IMR-90 (cell line): ENCODE results near the gene LRRC8C. TPM values are rescaled to one million over a fixed set of nuclear protein-coding genes. Genes with fewer than 3 reads are reported as not detected.

ENCODE experiments used
- ATAC-seq: fragments of 200-7000 bp; cut with Tn5 transposase; 2 replicates; pipeline ENCODE4 v1.9.1; 2020; ENCODE audit warnings: low read depth, mild to moderate bottlenecking, moderate library complexity
- BruUV-seq: library from RNA; stranded (reverse); fragments of 400-500 nt; replicated peaks from 2 replicates; lab custom pipeline; 2021; lab: Mats Ljungman, UMichigan
- CTCF ChIA-PET: fragments of 300-600 bp; formaldehyde crosslinking; extraction: SDS; loops from one replicate; lab custom pipeline; 2021; ENCODE audit warnings: antibody characterized with exemption; lab: Yijun Ruan, JAX
- POLR2A ChIA-PET: fragments of 300-600 bp; sonication (Branson Sonifier 250); formaldehyde crosslinking; loops from one replicate; lab custom pipeline; 2022; ENCODE audit warnings: antibody characterized with exemption; ENCODE audit not compliant: unreplicated experiment; lab: Charles Lee
- DNase-seq: peaks from one replicate; pipeline ENCODE4 v3.0.0; 2013
- H2AFZ ChIP-seq: replicated peaks from 2 replicates; pipeline ENCODE3; 2013; ENCODE audit warnings: low read length, mild to moderate bottlenecking; ENCODE audit not compliant: poor library complexity
- H2AK5ac ChIP-seq: 2 replicates; pipeline ENCODE4 v1.6.1; 2013; ENCODE audit warnings: low read depth, low read length, inconsistent platforms
- H2AK9ac ChIP-seq: replicated peaks from 2 replicates; pipeline ENCODE3; 2013; ENCODE audit warnings: mild to moderate bottlenecking, low read depth, low read length, moderate library complexity; ENCODE audit not compliant: poor library complexity
- H2BK120ac ChIP-seq: 2 replicates; pipeline ENCODE4 v1.6.1; 2013; ENCODE audit warnings: low read depth, low read length, inconsistent platforms
- H2BK15ac ChIP-seq: 3 replicates; pipeline ENCODE4 v1.6.1; 2013; ENCODE audit warnings: low read depth, low read length, inconsistent platforms
- H2BK20ac ChIP-seq: 2 replicates; pipeline ENCODE4 v1.6.1; 2013; ENCODE audit warnings: low read depth, mild to moderate bottlenecking, inconsistent platforms, low read length, moderate library complexity
- H2BK5ac ChIP-seq: 2 replicates; pipeline ENCODE4 v1.6.1; 2013; ENCODE audit warnings: mild to moderate bottlenecking, low read depth, low read length, inconsistent platforms; ENCODE audit not compliant: poor library complexity, severe bottlenecking
- H3K14ac ChIP-seq: replicated peaks from 2 replicates; pipeline ENCODE4 v1.6.1; 2013; ENCODE audit warnings: low read depth, low read length, inconsistent platforms
- H3K18ac ChIP-seq: 2 replicates; pipeline ENCODE4 v1.6.1; 2013; ENCODE audit warnings: low read depth, low read length, control low read depth
- H3K23ac ChIP-seq: 2 replicates; pipeline ENCODE4 v1.6.1; 2013; ENCODE audit warnings: low read depth, low read length, inconsistent platforms
- H3K27ac ChIP-seq: 2 replicates; pipeline ENCODE4 v1.5.1; 2013; ENCODE audit warnings: mild to moderate bottlenecking, control low read depth, low read length; ENCODE audit not compliant: insufficient read depth
- H3K27me3 ChIP-seq: 2 replicates; pipeline ENCODE4 v1.6.1; 2013; ENCODE audit warnings: low read length; ENCODE audit not compliant: control insufficient read depth, insufficient read depth
- H3K36me3 ChIP-seq: 2 replicates; pipeline ENCODE4 v1.6.1; 2013; ENCODE audit warnings: low read length, mixed read lengths; ENCODE audit not compliant: control insufficient read depth, insufficient read depth
- H3K4ac ChIP-seq: 2 replicates; pipeline ENCODE4 v1.6.1; 2013; ENCODE audit warnings: low read depth, low read length, inconsistent platforms
- H3K4me1 ChIP-seq: 2 replicates; pipeline ENCODE4 v1.6.1; 2013; ENCODE audit warnings: low read length, mixed read lengths; ENCODE audit not compliant: control insufficient read depth, insufficient read depth
- H3K4me2 ChIP-seq: 2 replicates; pipeline ENCODE4 v1.6.1; 2013; ENCODE audit warnings: low read depth, mild to moderate bottlenecking, control low read depth, low read length, moderate library complexity
- H3K4me3 ChIP-seq: 2 replicates; pipeline ENCODE4 v1.5.1; 2013; ENCODE audit warnings: low read depth, mild to moderate bottlenecking, control low read depth, low read length, moderate library complexity; ENCODE audit not compliant: insufficient read depth
- H3K56ac ChIP-seq: 2 replicates; pipeline ENCODE4 v1.6.1; 2013; ENCODE audit warnings: low read length, inconsistent platforms; ENCODE audit not compliant: insufficient read depth; ENCODE audit errors: extremely low read depth
- H3K79me1 ChIP-seq, 2 experiments: 2 replicates each; pipeline ENCODE4 v1.6.1; 2013; ENCODE audit warnings: low read length in 2 of 2, inconsistent platforms in 1 of 2, low read depth in 1 of 2
- H3K9ac ChIP-seq: 2 replicates; pipeline ENCODE4 v1.6.1; 2013; ENCODE audit warnings: low read depth, low read length, control low read depth
- H3K9me1 ChIP-seq: 2 replicates; pipeline ENCODE4 v1.6.1; 2013; ENCODE audit warnings: low read length, inconsistent platforms; ENCODE audit not compliant: insufficient read depth
- H3K9me3 ChIP-seq: 2 replicates; pipeline ENCODE4 v1.6.1; 2013; ENCODE audit warnings: low read length; ENCODE audit not compliant: control insufficient read depth, insufficient read depth
- H4K20me1 ChIP-seq: 2 replicates; pipeline ENCODE4 v1.6.1; 2013; ENCODE audit warnings: low read length, inconsistent platforms; ENCODE audit not compliant: insufficient read depth
- H4K5ac ChIP-seq: 2 replicates; pipeline ENCODE4 v1.6.1; 2013; ENCODE audit warnings: mild to moderate bottlenecking, low read depth, low read length, control low read depth
- H4K8ac ChIP-seq, 2 experiments: 2 replicates each; pipeline ENCODE4 v1.6.1; 2013; ENCODE audit warnings: low read depth in 2 of 2, low read length in 2 of 2, control low read depth in 1 of 2, inconsistent platforms in 1 of 2
- H4K91ac ChIP-seq: 2 replicates; pipeline ENCODE4 v1.6.1; 2013; ENCODE audit warnings: low read depth, low read length, inconsistent platforms; ENCODE audit not compliant: insufficient read depth
- ELK1 ChIP-seq: fragments of 150-350 bp; IDR thresholded peaks from 2 replicates; pipeline ENCODE4 v1.6.1; 2016; ENCODE audit warnings: low read depth, mild to moderate bottlenecking, low read length, moderate library complexity, borderline replicate concordance
- MAFK ChIP-seq: IDR thresholded peaks from 2 replicates; pipeline ENCODE4 v1.6.1; 2012; ENCODE audit warnings: low read depth, low read length, improper control_type of control experiment
- WGBS, 2 experiments: methylation state at CpG; one replicate each; pipeline versions ENCODE4 v1.1.5 to v1.1.7; 2013; ENCODE audit warnings: missing lambda C conversion rate in 2 of 2; ENCODE audit not compliant: insufficient read length in 1 of 2; ENCODE audit errors: extremely low coverage in 2 of 2; 5-methylcytosine and 5-hydroxymethylcytosine counted together
- dilution Hi-C: fragments of 300-500 bp; cut with HindIII; formaldehyde crosslinking; loops from one replicate; pipeline ENCODE4 v1.14.3; 2018; ENCODE audit warnings: low sequenced_read_pairs; ENCODE audit not compliant: unreplicated experiment
- in situ Hi-C: fragments of 300-500 bp; cut with MboI; formaldehyde crosslinking; loops from 3 replicates; pipeline ENCODE4 v1.14.3; 2019; ENCODE audit warnings: low sequenced_read_pairs, inconsistent platforms, mixed read lengths
- intact Hi-C: fragments of 100-400 bp; cut with micrococcal nuclease; formaldehyde crosslinking; loops from 2 replicates; pipeline ENCODE4 v1.10.0; 2022
- polyA plus RNA-seq, 3 experiments: library from polyadenylated mRNA; depleted of rRNA; stranded (reverse); fragments of >200 nt; gene quantifications; 2 replicates each; pipeline ENCODE4 v1.2.3, GENCODE V29; 2012; ENCODE audit warnings: low replicate concordance in 1 of 3
- total RNA-seq: library from RNA; depleted of rRNA; stranded (reverse); fragments of >200 nt; gene quantifications from 2 replicates; pipeline ENCODE4 v1.2.3, GENCODE V29; 2012

LRRC8C gene
- total and polyA plus RNA-seq, 2 of the 4 experiments (the other 2 are of a cell fraction) = 6.5 to 12.9 TPM

- TF ChIP-seq ELK1 = no peak
Observed at GRCh38 chr1:89739013-89739843, 106.3 kb downstream of the LRRC8C start (continued).

GRCh38 chr1:89739844-89740216, 106.9 kb downstream of the LRRC8C start:
- no peak overlapping the region for H2BK20ac ChIP-seq
- peaks cover 16% of the 10 kb centered on the region for H3K9me1 ChIP-seq
- no peak overlapping the region for H2AFZ ChIP-seq
- ATAC-seq (no peak), DNase-seq (no peak)
- H3K23ac ChIP-seq = no peak overlapping the region
- no peak overlapping the region for H4K8ac ChIP-seq
- H3K4me1 ChIP-seq = peaks cover 17% of the 10 kb centered on the region
- no peak overlapping the region for H3K9ac ChIP-seq
- no peak overlapping the region for H3K27ac ChIP-seq
- H4K5ac ChIP-seq = no peak overlapping the region
- in situ Hi-C loops = no loop called here
- H2BK15ac ChIP-seq = no peak overlapping the region
- no peak overlapping the region for H3K56ac ChIP-seq
- no peak overlapping the region for H3K4ac ChIP-seq
- no peak overlapping the region for H3K14ac ChIP-seq
- dilution Hi-C loops = no loop called here
- no peak overlapping the region for H3K4me3 ChIP-seq
- ChIA-PET POLR2A (no interaction called here), CTCF (no interaction called here)
- peak overlapping the region; percentile 46; the same call in 1 of the 2 replicates for H3K18ac ChIP-seq
- H2BK5ac ChIP-seq = no peak overlapping the region
- no peaks in the 10 kb centered on the region; a peak in 1 of 4 replicates for H3K79me1 ChIP-seq
- no peaks in the 10 kb centered on the region for H3K9me3 ChIP-seq
- 0 out of 2 replicates have a peak, but pooled peaks cover 2% of the 10 kb centered on the region for H3K27me3 ChIP-seq
- no peak overlapping the region for H2BK120ac ChIP-seq
- H3K36me3 ChIP-seq = no peaks in the 10 kb centered on the region
- TF ChIP-seq MAFK = no peak
- intact Hi-C loops = no loop called here
- H2AK5ac ChIP-seq = no peak overlapping the region
- WGBS, 2 experiments = no CpG with 5 or more reads among the region's 1 CpG
- H2AK9ac ChIP-seq = no peak overlapping the region
- no peak overlapping the region for H3K4me2 ChIP-seq
- no TSS peak for BruUV-seq
- no peaks in the 10 kb centered on the region for H4K20me1 ChIP-seq
- no peak overlapping the region for H4K91ac ChIP-seq
